ENCODE measurements around the gene MUC16. TPM values are rescaled to one million over a fixed set of nuclear protein-coding genes. Genes with fewer than 3 reads are reported as not detected.

MUC16 gene
- total and polyA plus RNA-seq, 2 of the 4 experiments (the other 2 are of a cell fraction), result not detected

- no peak overlapping the region for H2BK15ac ChIP-seq (ENCODE audit: low read depth, low read length)
- H3K4me1 ChIP-seq (ENCODE audit: control insufficient read depth, insufficient read depth, low read length), result no peaks in the 10 kb centered on the region
- no peak overlapping the region for H2BK20ac ChIP-seq (ENCODE audit: low read depth, low read length)
- H3K18ac ChIP-seq (ENCODE audit: low read depth, low read length), result no peak overlapping the region
- no peak overlapping the region for H3K4me3 ChIP-seq (ENCODE audit: insufficient read depth, low read depth, low read length)
- H4K20me1 ChIP-seq (ENCODE audit: insufficient read depth, low read length), result no peaks in the 10 kb centered on the region
- in situ Hi-C loops (cut with MboI; ENCODE audit: low sequenced_read_pairs) (no loop called here), dilution Hi-C loops (cut with HindIII; ENCODE audit: low sequenced_read_pairs, unreplicated experiment) (no loop called here), intact Hi-C loops (cut with micrococcal nuclease) (no loop called here)
- no peak for TF ChIP-seq MXI1 (IDR thresholded peaks at IDR 0.05; ENCODE audit: borderline replicate concordance, low read depth, low read length)
- no peak for TF ChIP-seq SMC3 (IDR thresholded peaks at IDR 0.05; ENCODE audit: low read depth, low read length)
- TF ChIP-seq CHD1 (IDR thresholded peaks at IDR 0.05; ENCODE audit: low read depth, low read length), result no peak
- no peak for TF ChIP-seq RFX5 (IDR thresholded peaks at IDR 0.05; ENCODE audit: low read depth, low read length)
- TF ChIP-seq NFE2L2 (IDR thresholded peaks at IDR 0.05; ENCODE audit: low read depth, low read length), result no peak
- no peak for TF ChIP-seq ELK1 (IDR thresholded peaks at IDR 0.05; ENCODE audit: borderline replicate concordance, low read depth, low read length)
- no peak for TF ChIP-seq MAFK (IDR thresholded peaks at IDR 0.05; ENCODE audit: low read depth, low read length)
- no peak for TF ChIP-seq RAD21 (IDR thresholded peaks at IDR 0.05; ENCODE audit: low read length)
- TF ChIP-seq BHLHE40 (IDR thresholded peaks at IDR 0.05; ENCODE audit: low read depth, low read length), result no peak
- H2AK9ac ChIP-seq (replicated peaks; ENCODE audit: low read depth, low read length, poor library complexity), result no peak overlapping the region
- no peak overlapping the region for H2BK120ac ChIP-seq (ENCODE audit: low read depth, low read length)
- BruUV-seq (replicated peaks), result no TSS peak
- no peak overlapping the region for H4K91ac ChIP-seq (ENCODE audit: insufficient read depth, low read depth, low read length)
- no peaks in the 10 kb centered on the region for H3K36me3 ChIP-seq (ENCODE audit: control insufficient read depth, insufficient read depth, low read length)
- ChIA-PET POLR2A (ENCODE audit: unreplicated experiment) (no interaction called here), CTCF (no interaction called here)
- H3K79me1 ChIP-seq (ENCODE audit: low read depth in 1 of 2, low read length in 2 of 2), result no peaks in the 10 kb centered on the region
- H2AFZ ChIP-seq (replicated peaks; ENCODE audit: low read length, poor library complexity), result no peak overlapping the region
- no peak overlapping the region for H2BK5ac ChIP-seq (ENCODE audit: low read depth, low read length, poor library complexity, severe bottlenecking)
- H3K9ac ChIP-seq (ENCODE audit: low read depth, low read length), result no peak overlapping the region
- H3K9me1 ChIP-seq (ENCODE audit: insufficient read depth, low read length), result no peaks in the 10 kb centered on the region
- H2AK5ac ChIP-seq (ENCODE audit: low read depth, low read length), result no peak overlapping the region
- H3K4me2 ChIP-seq (ENCODE audit: low read depth, low read length), result no peak overlapping the region
- no peak overlapping the region for H4K5ac ChIP-seq (ENCODE audit: low read depth, low read length)
- no peak overlapping the region for H3K23ac ChIP-seq (ENCODE audit: low read depth, low read length)
- no peak overlapping the region for H4K8ac ChIP-seq (ENCODE audit: low read depth in 2 of 2, low read length in 2 of 2)
- no CpG with 5 or more reads among the region's 1 CpG for WGBS, 2 experiments (ENCODE audit: extremely low coverage in 2 of 2, insufficient read length in 1 of 2)
- H3K56ac ChIP-seq (ENCODE audit: extremely low read depth, insufficient read depth, low read length), result no peak overlapping the region
- H3K4ac ChIP-seq (ENCODE audit: low read depth, low read length), result no peak overlapping the region
- H3K27ac ChIP-seq (ENCODE audit: insufficient read depth, low read length), result no peak overlapping the region
- DNase-seq (no peak), ATAC-seq (ENCODE audit: low read depth) (no peak)
- H3K9me3 ChIP-seq (ENCODE audit: control insufficient read depth, insufficient read depth, low read length), result peaks cover 40% of the 10 kb centered on the region
- no peaks in the 10 kb centered on the region for H3K27me3 ChIP-seq (ENCODE audit: control insufficient read depth, insufficient read depth, low read length)
- H3K14ac ChIP-seq (replicated peaks; ENCODE audit: low read depth, low read length), result no peak overlapping the region
Measured at GRCh38 chr19:9013988-9014387, 3.8 kb upstream of the MUC16 start.
